AG04449 (cell line): ENCODE results near the gene IFNAR1.
A peak's percentile ranks its signal among the peaks of the same experiment; 100 is the strongest.
"Not testable (repeated sequence)": the region's sequence is repeated elsewhere in the genome, so short reads cannot be mapped to it uniquely, and the experiment has no call there.

ENCODE experiments used
- CTCF ChIA-PET: fragments of 350-600 bp; formaldehyde crosslinking; extraction: SDS; loops from one replicate; lab custom pipeline; 2021; ENCODE audit warnings: antibody characterized with exemption; lab: Yijun Ruan, JAX
- POLR2A ChIA-PET: fragments of 400-600, 350-600 bp; formaldehyde crosslinking; extraction: SDS; loops from one replicate; lab custom pipeline; 2020; ENCODE audit warnings: antibody characterized with exemption, inconsistent platforms; lab: Yijun Ruan, JAX
- DNase-seq: peaks from one replicate; pipeline ENCODE4 v3.0.0-alpha.2; 2010; ENCODE audit warnings: low read depth, low spot score
- H3K4me3 ChIP-seq: 2 replicates; pipeline ENCODE4 v1.5.1; 2011; ENCODE audit warnings: low read depth, mild to moderate bottlenecking, control low read depth, low read length
- TF ChIP-seq, protein P1 (sequence below): IDR thresholded peaks from one replicate; pipeline ENCODE4 v1.5.1; 2011; ENCODE audit warnings: mild to moderate bottlenecking, moderate library complexity, low read length, control low read depth, inconsistent platforms; ENCODE audit not compliant: insufficient read depth; ENCODE audit errors: missing control alignments

The IFNAR1 gene

DNA sequence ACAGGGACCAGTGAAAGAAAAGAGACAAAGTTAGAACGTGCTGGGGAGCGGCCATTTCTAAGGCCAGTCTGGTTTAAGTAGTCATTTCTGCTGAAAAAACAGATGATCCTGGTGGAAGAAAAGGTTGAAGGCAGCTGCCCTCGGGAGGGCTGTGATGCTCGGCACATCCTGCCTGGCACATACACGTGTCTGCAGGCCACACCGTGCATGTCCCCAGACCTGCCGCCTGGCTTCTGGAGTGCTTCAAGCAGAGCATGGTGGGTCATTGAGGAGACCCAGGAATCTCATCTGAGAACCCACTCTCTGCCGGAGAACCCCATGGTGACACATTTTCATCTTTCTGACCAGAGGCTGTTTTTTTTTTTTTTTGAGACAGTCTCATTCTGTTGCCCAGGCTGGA lies 32.4 kb downstream of the IFNAR1 start:
- ChIA-PET CTCF (interaction anchor here (1.0 to 7.7 kb wide), 2 partner anchors 9 to 250 kb away, joined by 3 to 80 read pairs; no protein-coding TSS in a partner anchor), POLR2A (no interaction called here)
- H3K4me3 ChIP-seq: no peak overlapping the region
- no peak for DNase-seq
- TF ChIP-seq, protein P1, sequence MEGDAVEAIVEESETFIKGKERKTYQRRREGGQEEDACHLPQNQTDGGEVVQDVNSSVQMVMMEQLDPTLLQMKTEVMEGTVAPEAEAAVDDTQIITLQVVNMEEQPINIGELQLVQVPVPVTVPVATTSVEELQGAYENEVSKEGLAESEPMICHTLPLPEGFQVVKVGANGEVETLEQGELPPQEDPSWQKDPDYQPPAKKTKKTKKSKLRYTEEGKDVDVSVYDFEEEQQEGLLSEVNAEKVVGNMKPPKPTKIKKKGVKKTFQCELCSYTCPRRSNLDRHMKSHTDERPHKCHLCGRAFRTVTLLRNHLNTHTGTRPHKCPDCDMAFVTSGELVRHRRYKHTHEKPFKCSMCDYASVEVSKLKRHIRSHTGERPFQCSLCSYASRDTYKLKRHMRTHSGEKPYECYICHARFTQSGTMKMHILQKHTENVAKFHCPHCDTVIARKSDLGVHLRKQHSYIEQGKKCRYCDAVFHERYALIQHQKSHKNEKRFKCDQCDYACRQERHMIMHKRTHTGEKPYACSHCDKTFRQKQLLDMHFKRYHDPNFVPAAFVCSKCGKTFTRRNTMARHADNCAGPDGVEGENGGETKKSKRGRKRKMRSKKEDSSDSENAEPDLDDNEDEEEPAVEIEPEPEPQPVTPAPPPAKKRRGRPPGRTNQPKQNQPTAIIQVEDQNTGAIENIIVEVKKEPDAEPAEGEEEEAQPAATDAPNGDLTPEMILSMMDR: no peak

DNA sequence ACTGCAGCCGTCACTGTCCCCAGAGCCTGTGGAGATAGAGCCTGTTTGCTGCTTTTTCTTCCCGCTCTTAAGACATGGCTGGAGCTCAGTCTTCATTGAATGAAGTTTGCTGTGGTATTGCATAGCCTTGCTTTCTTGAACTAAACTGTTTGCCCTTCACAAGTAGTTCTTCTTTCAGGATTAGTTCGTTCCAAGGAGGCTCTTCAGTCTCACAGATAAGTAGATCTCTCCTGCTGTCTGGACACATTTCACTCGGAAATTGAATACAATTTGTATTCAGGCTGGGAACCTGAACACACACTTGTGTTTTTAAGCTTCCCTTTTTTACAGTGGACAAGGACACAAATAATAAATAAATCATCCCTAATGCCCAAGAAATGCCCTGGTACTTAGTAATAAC lies 34.7 kb downstream of the IFNAR1 start:
- POLR2A ChIA-PET: no interaction called here
- no peak for DNase-seq
- no peak overlapping the region for H3K4me3 ChIP-seq
- TF ChIP-seq, protein P1: no peak
- CTCF ChIA-PET: interaction anchor here (1.0 to 7.7 kb wide), 8 partner anchors 10 to 157 kb away, joined by 3 to 86 read pairs (median 14); no protein-coding TSS in a partner anchor

DNA sequence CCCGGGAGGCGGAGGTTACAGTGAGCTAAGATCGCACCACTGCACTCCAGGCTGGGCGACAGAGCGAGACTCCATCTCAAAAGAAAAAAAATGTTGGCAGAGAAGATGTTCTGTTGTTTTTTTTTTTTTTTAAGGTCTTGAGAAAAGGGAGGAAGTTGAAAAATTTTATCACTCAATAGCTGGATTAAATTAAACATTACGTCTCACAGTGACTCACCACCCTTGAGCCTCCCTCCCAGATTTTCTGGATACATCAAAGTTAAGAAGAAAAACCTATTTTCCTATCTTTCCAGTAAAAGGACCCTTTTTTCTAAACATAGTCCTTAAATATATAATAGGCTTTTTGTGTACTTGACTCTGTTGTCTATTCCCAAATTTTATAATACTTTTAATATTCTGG lies 35.5 kb downstream of the IFNAR1 start:
- ChIA-PET POLR2A (no interaction called here), CTCF (interaction anchor here (1.2 to 7.7 kb wide), 21 partner anchors 12 to 163 kb away, joined by 3 to 86 read pairs (median 9); partner anchors contain the start of gene IFNAR1)
- DNase-seq: no peak
- H3K4me3 ChIP-seq: no peak overlapping the region
- TF ChIP-seq, protein P1: no peak

DNA sequence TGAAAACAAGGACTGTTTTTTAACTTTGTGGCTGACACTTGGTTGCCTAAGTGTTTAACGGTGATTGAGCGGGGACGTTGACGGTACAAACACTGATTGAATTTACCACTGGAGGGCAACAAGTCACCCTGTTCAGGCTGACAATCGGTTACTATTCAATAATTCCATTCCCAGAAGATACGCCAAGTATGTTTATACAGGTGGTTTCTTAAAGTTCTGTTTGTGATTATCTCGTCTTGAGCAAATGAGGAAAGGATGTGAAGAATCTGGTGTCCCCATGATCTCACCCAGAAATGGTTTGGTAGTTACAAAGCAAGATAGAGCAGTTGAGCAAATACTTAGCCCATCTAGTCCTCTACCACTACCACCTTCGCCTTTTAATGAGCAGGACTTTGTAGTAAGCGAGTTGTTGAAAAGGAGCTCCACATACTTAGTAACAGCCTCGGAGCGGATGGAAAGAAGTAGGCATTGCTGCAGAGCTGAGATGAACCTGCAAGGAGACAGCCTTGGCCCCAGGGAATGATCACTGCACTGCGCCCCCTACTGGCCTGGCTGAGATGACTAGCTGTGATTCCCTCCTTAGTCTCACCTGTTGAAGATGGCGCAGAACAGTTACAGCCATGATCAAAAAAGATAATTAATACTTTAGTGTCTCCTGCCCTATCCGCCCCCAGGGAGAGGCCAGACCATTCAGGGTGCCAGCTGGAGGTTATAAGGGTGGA lies 36.3 kb downstream of the IFNAR1 start:
- no peak overlapping the region for H3K4me3 ChIP-seq
- DNase-seq: peak; percentile 73
- TF ChIP-seq, protein P1: peak; percentile 89
- POLR2A ChIA-PET: interaction anchor here (0.6 kb wide), 1 partner anchor 49 kb away, joined by 3 read pairs; no protein-coding TSS in a partner anchor
- CTCF ChIA-PET: interaction anchor here (0.6 to 7.7 kb wide), 47 partner anchors 8 to 268 kb away, joined by 3 to 86 read pairs (median 5); partner anchors contain the start of gene IFNAR1

DNA sequence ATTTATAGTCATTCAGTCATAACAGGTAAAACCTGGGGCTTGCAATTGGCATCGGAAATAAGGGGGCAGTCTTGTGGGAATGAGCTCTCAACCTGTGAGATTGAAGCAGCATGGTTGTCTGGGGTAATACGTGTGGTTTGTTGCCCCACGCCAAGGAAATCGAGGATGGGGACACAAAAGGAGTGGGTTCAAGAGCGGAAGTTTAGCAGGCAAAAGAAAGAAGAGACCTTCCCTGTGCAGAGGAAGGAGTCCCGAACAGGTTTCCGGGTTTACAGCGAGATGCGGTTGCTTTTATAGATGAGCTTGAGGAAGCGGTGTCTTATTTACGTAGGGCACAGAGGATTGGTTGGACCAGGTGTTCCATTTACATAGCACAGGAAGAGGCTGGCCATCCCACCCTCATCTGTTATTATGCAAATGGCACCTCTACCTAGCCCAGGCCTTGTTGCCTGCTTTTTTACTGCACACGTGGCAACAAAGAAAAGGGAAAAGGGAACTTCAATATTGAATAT lies 37.3 kb downstream of the IFNAR1 start:
- DNase-seq: no peak
- CTCF ChIA-PET: interaction anchor here (0.8 to 7.7 kb wide), 31 partner anchors 9 to 165 kb away, joined by 3 to 86 read pairs (median 8); partner anchors contain the start of gene IFNAR1
- no peak overlapping the region for H3K4me3 ChIP-seq
- TF ChIP-seq, protein P1: no peak
- POLR2A ChIA-PET: interaction anchor here (0.5 kb wide), 1 partner anchor 263 kb away, joined by 3 read pairs; no protein-coding TSS in a partner anchor

DNA sequence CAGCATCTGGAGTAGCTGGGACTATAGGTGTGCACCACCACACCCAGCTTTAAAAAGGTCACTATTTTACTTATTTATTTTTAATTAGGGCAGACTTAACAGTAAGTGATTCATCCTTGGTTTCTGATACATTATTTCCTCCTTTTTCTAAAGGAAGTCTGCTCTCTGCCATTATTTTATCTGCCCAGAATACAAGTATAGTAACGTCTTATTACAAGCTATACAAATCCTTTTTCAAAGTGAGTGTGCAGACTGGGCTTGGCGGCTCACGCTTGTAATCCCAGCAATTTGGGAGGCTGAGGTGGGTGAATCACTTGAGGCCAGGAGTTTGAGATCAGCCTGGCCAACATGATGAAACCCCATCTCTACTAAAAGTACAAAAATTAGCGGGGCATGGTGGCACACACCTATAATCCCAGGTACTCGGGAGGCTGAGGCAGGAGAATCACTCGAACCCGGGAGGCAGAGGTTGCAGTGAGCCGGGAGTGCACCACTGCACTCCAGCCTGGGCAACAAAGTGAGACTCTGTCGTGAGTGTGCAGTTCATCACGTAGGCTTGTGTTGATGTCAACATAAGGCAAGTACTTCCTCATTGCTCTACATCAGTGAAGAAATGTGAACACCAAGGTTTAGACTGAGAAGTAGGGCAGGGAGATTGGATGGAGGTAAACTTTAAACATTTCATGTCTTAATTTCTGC lies 39.3 kb downstream of the IFNAR1 start:
- DNase-seq, H3K4me3 ChIP-seq, POLR2A ChIA-PET: not testable (repeated sequence)
- CTCF ChIA-PET: interaction anchor here (1.2 kb wide), 1 partner anchor 167 kb away, joined by 5 read pairs; no protein-coding TSS in a partner anchor
